NCI-H1694 (cell line): ENCODE measurements around the gene MYH10.
A peak's percentile ranks its signal among the peaks of the same experiment; 100 is the strongest.

Experiments
- DNase-seq: peaks from one replicate; lab custom pipeline; 2025; lab: John Stamatoyannopoulos, UW

MYH10 gene

GRCh38 chr17:8649157-8650118 lies 18.9 kb upstream of the MYH10 start:
- no peak for DNase-seq

- no peak for DNase-seq
Measured at GRCh38 chr17:8647956-8648355, 17.4 kb upstream of the MYH10 start.

- no peak for DNase-seq
Measured at GRCh38 chr17:8647202-8647601, 16.7 kb upstream of the MYH10 start.

- no peak for DNase-seq
Measured at GRCh38 chr17:8644507-8644902, 14.0 kb upstream of the MYH10 start.

GRCh38 chr17:8643855-8644506 lies 13.5 kb upstream of the MYH10 start:
- no peak for DNase-seq

- DNase-seq, result no peak
Measured at GRCh38 chr17:8639709-8640108, 9.2 kb upstream of the MYH10 start.

- no peak for DNase-seq
Measured at GRCh38 chr17:8632061-8632460, 1.5 kb upstream of the MYH10 start.

- no peak for DNase-seq
Measured at GRCh38 chr17:8631554-8631877, 991 bp upstream of the MYH10 start.

- DNase-seq, result peak; percentile 99
Measured at GRCh38 chr17:8630802-8631553, 453 bp upstream of the MYH10 start.

- DNase-seq, result peak; percentile 19
Measured at GRCh38 chr17:8629371-8630226, 926 bp downstream of the MYH10 start.

- DNase-seq, result peak; percentile 4
Measured at GRCh38 chr17:8628609-8629169, 1.8 kb downstream of the MYH10 start.

GRCh38 chr17:8628172-8628571 lies 2.4 kb downstream of the MYH10 start:
- no peak for DNase-seq

GRCh38 chr17:8623591-8623990 lies 6.9 kb downstream of the MYH10 start:
- DNase-seq, result no peak

- no peak for DNase-seq
Measured at GRCh38 chr17:8622191-8622590, 8.3 kb downstream of the MYH10 start.

- no peak for DNase-seq
Measured at GRCh38 chr17:8621585-8621984, 8.9 kb downstream of the MYH10 start.

GRCh38 chr17:8619294-8619693 lies 11.2 kb downstream of the MYH10 start:
- DNase-seq, result no peak

GRCh38 chr17:8618825-8619224 lies 11.7 kb downstream of the MYH10 start:
- no peak for DNase-seq

- DNase-seq, result no peak
Measured at GRCh38 chr17:8614988-8615387, 15.5 kb downstream of the MYH10 start.

GRCh38 chr17:8611619-8612298 lies 18.8 kb downstream of the MYH10 start:
- DNase-seq, result no peak

- no peak for DNase-seq
Measured at GRCh38 chr17:8611137-8611536, 19.4 kb downstream of the MYH10 start.

- no peak for DNase-seq
Measured at GRCh38 chr17:8610558-8610957, 20.0 kb downstream of the MYH10 start.
